HepG2 (cell line): ENCODE data around the gene LPXN.

Source experiments
- BCLAF1 ChIP-seq: fragments of 450-650 bp; IDR thresholded peaks from 2 replicates; pipeline ENCODE4 v1.6.1; 2017; ENCODE audit warnings: mild to moderate bottlenecking
- CEBPB ChIP-seq: IDR thresholded peaks from 2 replicates; pipeline ENCODE4 v1.6.1; 2011; ENCODE audit warnings: low read depth, low read length, improper control_type of control experiment, borderline replicate concordance
- CTCF ChIP-seq: sonication (generic); formaldehyde crosslinking; IDR thresholded peaks from 2 replicates; pipeline ENCODE4 v1.5.0; 2020; ENCODE audit warnings: mild to moderate bottlenecking, missing genetic modification reagents, moderate library complexity
- ETV5 ChIP-seq: IDR thresholded peaks from 2 replicates; pipeline ENCODE4 v1.6.1; 2018; ENCODE audit warnings: missing biosample characterization, missing genetic modification reagents, inconsistent platforms, borderline replicate concordance
- HIVEP1 ChIP-seq: sonication (generic); formaldehyde crosslinking; IDR thresholded peaks from 2 replicates; pipeline ENCODE4 v1.4.0; 2020; ENCODE audit warnings: mild to moderate bottlenecking, missing genetic modification reagents
- KLF16 ChIP-seq, 2 experiments: sonication (generic) in 1 of 2; formaldehyde crosslinking in 1 of 2; IDR thresholded peaks; 2 replicates each; pipeline versions ENCODE4 v1.6.1 to v1.8.0; 2016 to 2023; ENCODE audit warnings: missing genetic modification reagents in 2 of 2, missing compliant biosample characterization in 1 of 2
- MAX ChIP-seq: IDR thresholded peaks from 2 replicates; pipeline ENCODE4 v1.6.1; 2012; ENCODE audit warnings: inconsistent platforms
- POLR2AphosphoS5 ChIP-seq: IDR thresholded peaks from 2 replicates; pipeline ENCODE4 v1.6.1; 2012; ENCODE audit warnings: low read depth, low read length
- RELA ChIP-seq: sonication (generic); formaldehyde crosslinking; IDR thresholded peaks from 2 replicates; pipeline ENCODE4 v1.4.0; 2020; ENCODE audit warnings: missing genetic modification reagents
- SMC3 ChIP-seq: IDR thresholded peaks from 2 replicates; pipeline ENCODE4 v1.6.1; 2011; ENCODE audit warnings: low read length, improper control_type of control experiment
- SNAPC2 ChIP-seq: sonication (generic); formaldehyde crosslinking; IDR thresholded peaks from 2 replicates; pipeline ENCODE4 v1.8.1; 2022; ENCODE audit warnings: mild to moderate bottlenecking, missing genetic modification reagents
- ZNF18 ChIP-seq: sonication (generic); formaldehyde crosslinking; IDR thresholded peaks from 2 replicates; pipeline ENCODE4 v1.8.0; 2022; ENCODE audit warnings: mild to moderate bottlenecking, missing genetic modification reagents; ENCODE audit not compliant: insufficient replicate concordance
- ZNF549 ChIP-seq: sonication (generic); formaldehyde crosslinking; IDR thresholded peaks from 2 replicates; pipeline ENCODE4 v1.5.0; 2020; ENCODE audit warnings: missing genetic modification reagents
- ZNF792 ChIP-seq: IDR thresholded peaks from 2 replicates; pipeline ENCODE4 v1.6.1; 2016

- no peak for TF ChIP-seq CEBPB
- TF ChIP-seq ZNF549 (CRISPR knock-in tag): no peak
- no peak for TF ChIP-seq CTCF (CRISPR knock-in tag)
- no peak for TF ChIP-seq KLF16 (CRISPR knock-in tag; IDR thresholded peaks at IDR 0.05)
- no peak for TF ChIP-seq HIVEP1 (CRISPR knock-in tag)
- no peak for TF ChIP-seq SNAPC2
- TF ChIP-seq SMC3: no peak
- TF ChIP-seq MAX: no peak
- no peak for TF ChIP-seq POLR2AphosphoS5
- TF ChIP-seq ZNF792 (CRISPR knock-in tag): no peak
- no peak for TF ChIP-seq ZNF18 (CRISPR knock-in tag)
- TF ChIP-seq RELA (CRISPR knock-in tag): no peak
- TF ChIP-seq ETV5 (CRISPR knock-in tag): no peak
- TF ChIP-seq BCLAF1: no peak
Measured at GRCh38 chr11:58505849-58506248, 69.8 kb downstream of the LPXN start.
